ENCODE measurements around the gene OR8K3.

OR8K3 gene

GRCh38 chr11:56314844-56315243 lies at the start of gene OR8K3:
OR8K3 (plus strand) TSS chr11:56315144; CDS start chr11:56318307, 3,163 bp downstream.
- no peak for DNase-seq (ENCODE audit: low spot score)

- DNase-seq (ENCODE audit: low spot score): no peak
These were observed 43.9 kb upstream of the OR8K3 start for GRCh38 chr11:56271092-56271491.

GRCh38 chr11:56273854-56274253 lies 41.1 kb upstream of the OR8K3 start, which contains the start of gene OR5T1:
OR5T1 (plus strand) TSS chr11:56274154; CDS start chr11:56275639, 1,485 bp downstream.
- no peak for DNase-seq (ENCODE audit: low spot score)

GRCh38 chr11:56292154-56292553 lies 22.8 kb upstream of the OR8K3 start, which contains the start of gene OR8H1:
OR8H1 (minus strand) TSS chr11:56292254; CDS start chr11:56291062, 1,192 bp downstream.
- no peak for DNase-seq (ENCODE audit: low spot score)

GRCh38 chr11:56296898-56297297 lies 18.0 kb upstream of the OR8K3 start:
- DNase-seq (ENCODE audit: low spot score): no peak

- no peak for DNase-seq (ENCODE audit: low spot score)
These were observed 7.1 kb upstream of the OR8K3 start for GRCh38 chr11:56307836-56308235.

GRCh38 chr11:56331861-56332491 lies 17.0 kb downstream of the OR8K3 start:
- DNase-seq (ENCODE audit: low spot score): no peak

- DNase-seq (ENCODE audit: low spot score): no peak
These were observed 18.2 kb downstream of the OR8K3 start for GRCh38 chr11:56333156-56333555.

- no peak for DNase-seq (ENCODE audit: low spot score)
These were observed 25.3 kb downstream of the OR8K3 start for GRCh38 chr11:56340289-56340688.

- no peak for DNase-seq (ENCODE audit: low spot score)
These were observed 30.8 kb downstream of the OR8K3 start, which contains the start of gene OR8K1 for GRCh38 chr11:56345739-56346138. OR8K1 (plus strand) TSS chr11:56346039; CDS start chr11:56346039, 0 bp downstream.

GRCh38 chr11:56353991-56354390 lies 39.0 kb downstream of the OR8K3 start, which contains the start of gene OR8J1:
OR8J1 (plus strand) TSS chr11:56354291; CDS start chr11:56360247, 5,956 bp downstream.
- DNase-seq (ENCODE audit: low spot score): no peak
